Posterior vena cava (tissue), 2 donors: Measurements from ENCODE around the gene NCOA1. TPM values are rescaled to one million over a fixed set of nuclear protein-coding genes. Genes with fewer than 3 reads are reported as not detected.

Experiments used
- DNase-seq: peaks from one replicate; pipeline ENCODE4 v3.0.0-alpha.2; 2020; ENCODE audit warnings: low spot score
- intact Hi-C, 2 donors: fragments of 100-400 bp; cut with DNase I; formaldehyde crosslinking; loops; one replicate each; pipeline versions ENCODE4 v1.14.1 to v1.14.2; 2022 to 2023
- total RNA-seq, 2 donors: library from RNA; stranded (reverse); fragmentation: NEBNext Ultra II Directional; extraction: Animal tissue kit (Norgen Biotek cat#: 25700); gene quantifications; one replicate each; pipeline ENCODE4 v1.2.1, GENCODE V29; 2021
- donor health status: DM: yes; HTN: yes; CAD: no.
- donor health status: DM: yes; HTN: yes; CAD: no.

NCOA1 gene
- total RNA-seq, 2 donors from 2014 or later = 43.0 to 43.3 TPM

DNA sequence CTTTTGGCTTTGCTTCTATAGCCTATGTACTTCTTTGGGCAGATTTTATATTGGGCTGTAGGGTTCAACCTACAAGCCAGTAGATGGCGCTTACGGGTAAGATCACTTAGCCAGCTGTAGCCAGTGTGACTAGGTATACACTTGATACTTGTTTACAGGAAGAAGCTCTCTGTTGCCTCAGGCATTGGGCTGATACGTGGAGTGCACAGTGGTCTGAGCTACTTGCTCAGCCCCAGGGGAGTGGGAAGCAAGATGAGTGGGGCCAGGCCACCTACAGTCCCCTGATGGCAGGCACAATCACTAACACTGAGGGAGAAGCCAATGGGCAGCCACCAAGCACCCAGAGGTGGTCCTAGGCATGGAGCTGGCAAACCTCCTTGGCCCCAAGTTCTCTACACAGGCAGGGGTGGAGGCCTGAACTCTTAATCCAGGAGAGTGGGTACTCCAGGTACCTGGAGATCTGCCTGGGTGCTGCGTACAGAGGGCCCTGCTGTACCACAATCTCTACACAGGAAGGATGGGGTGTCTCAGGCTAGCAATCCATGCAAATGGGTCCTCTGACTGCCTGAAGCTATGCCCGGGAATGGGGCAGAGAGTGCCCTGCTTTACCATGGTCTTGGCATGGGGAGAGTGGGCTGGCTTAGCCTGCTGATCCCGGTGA, 122.2 kb downstream of the NCOA1 start:
- intact Hi-C loops = no loop called here
- DNase-seq = no peak

DNA sequence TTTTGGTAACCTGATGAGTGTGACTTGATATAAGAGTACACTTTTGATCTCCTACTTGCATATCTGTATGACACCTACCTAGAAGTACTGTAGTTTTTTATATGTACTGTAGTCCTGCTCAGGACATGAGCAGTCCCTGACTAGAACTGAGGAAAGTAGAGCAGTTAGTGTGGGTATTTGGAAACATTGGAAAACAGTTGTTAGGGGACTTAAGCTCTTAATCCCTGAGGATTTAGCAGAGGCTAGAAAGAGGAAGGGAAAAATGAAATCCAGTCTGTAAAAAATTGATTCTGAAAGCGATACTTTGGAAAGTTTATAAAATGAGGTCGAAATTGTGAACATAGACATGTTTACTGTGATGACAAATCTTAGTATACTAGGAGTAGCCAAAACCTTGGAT, 125.6 kb downstream of the NCOA1 start:
- no peak for DNase-seq
- intact Hi-C loops = no loop called here

DNA sequence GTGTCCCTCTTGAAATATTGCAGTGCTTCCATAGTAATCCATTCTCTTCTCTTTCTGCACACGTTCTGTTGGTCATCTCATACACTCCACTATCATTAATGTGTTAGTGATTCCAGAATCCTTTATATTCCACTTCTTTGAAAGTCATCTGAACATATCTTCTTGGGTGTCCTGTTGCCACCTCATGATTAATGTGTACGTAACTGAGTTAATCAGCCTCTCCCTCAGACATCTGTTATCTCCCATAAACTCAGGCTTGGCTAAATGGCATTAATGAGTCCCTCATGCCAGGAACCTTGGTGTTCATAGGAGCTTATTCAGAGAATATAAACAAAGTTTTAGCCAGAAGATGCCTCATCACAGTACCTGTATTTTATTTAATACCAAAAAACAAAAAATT, 126.4 kb downstream of the NCOA1 start:
- DNase-seq = no peak
- intact Hi-C loops = no loop called here

DNA sequence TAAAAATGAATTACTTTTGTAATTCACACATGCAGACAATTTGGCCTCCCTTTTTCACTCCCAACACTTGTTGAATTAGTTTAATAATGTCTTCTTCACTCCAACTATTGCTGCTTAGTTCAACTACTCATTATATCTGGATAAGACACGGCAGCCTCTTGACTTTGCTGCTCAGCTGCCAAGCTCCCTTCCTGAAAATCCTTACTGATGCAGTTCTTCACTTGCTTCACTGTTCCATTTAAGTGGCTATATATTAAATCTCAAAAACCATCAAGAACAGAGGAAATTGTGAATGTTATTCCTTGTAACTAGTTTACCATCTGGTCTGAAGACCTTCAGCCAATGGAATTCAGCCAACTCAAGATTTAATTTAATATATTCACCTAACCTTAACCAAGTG, 127.1 kb downstream of the NCOA1 start:
- no peak for DNase-seq
- intact Hi-C loops = no loop called here

DNA sequence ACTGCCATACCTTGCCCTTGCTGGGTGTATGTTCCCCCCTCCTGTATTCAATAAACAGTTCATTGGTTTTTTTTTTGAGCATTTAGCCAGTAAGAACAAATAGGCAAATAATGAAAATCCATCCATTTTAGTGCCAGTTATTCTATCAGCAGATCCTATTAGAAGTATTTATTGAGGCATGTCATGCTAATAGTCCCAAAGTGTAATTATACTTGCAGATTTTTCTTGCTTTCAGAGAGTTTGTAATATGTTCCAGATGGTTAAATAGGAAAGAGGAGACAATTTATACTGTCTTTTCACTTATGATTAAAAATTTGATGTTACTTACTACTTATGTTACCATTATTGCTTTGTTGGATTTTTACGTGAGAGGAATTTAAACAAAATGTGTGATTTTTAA, 127.6 kb downstream of the NCOA1 start:
- intact Hi-C loops = no loop called here
- DNase-seq = no peak

DNA sequence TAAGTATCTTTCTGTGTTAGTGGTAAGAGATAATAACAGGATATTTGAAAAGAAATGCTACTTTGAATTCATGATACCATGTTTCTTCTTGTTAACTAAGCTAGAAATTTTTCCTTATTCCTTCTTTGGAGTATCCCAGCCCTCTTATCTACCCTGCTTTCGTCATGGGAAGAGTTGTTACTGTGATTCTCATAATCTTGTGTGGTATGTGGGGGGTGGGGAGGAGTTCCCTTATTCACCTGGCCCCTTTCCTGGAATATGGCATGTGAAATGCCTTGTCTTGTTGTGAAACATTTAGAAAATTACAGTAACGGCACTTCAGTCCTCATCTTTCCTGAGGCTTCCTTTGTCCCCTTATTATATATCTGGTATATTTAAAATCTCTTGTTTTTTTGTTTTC, 129.9 kb downstream of the NCOA1 start:
- intact Hi-C loops = no loop called here
- DNase-seq = no peak

DNA sequence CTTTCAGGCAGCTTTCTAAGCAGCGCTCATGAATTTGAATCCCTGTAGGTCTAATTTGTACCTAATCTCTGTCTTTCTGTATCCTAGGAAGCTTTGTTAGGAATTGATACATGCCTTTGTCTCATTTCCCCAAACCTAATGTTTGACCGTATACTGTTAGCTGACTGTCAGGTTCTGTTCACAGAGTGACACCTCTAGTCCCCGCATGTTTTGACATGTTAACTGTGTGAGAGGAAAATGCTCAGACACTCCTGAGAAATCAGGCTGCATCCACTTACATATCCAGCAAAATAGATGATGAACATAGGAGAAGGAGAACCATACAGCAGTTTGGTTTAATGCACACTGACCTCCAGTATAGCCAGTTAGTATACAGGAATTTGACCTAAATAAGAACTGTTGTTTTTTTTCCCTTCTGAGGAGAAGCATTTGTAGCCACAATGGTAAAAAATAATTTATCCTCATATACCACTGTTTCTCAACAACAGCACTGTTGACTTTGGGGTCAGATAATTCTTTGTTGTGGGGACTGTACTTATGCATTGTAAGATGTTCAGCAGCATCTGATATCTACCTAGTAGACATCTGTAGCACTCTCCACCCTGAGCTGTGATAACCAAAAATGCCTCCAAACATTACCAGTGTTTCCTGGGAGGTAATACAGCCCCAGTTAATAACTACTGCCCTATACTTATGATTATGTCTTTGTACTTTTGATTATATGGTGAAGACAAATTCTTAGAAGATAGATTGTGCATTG, 130.9 kb downstream of the NCOA1 start:
- DNase-seq = no peak
- intact Hi-C loops = no loop called here

DNA sequence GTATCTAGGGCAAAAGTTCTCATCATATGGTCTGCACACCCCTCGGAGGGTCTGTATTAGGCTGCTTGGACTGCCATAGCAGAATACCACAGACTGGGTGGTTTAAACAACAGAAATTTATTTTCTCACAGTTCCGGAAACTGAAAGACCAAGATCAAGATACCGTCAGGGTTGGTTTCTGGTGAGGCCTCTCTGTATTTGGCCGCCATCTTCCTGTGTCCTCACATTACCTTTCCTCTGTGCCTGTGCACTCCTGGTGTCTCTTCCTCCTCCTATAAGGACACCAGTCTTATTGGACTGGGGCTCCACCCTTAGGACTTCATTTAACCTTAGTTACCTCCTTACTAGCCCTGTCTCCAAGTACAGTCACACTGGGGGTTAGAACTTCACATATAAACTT, 132.5 kb downstream of the NCOA1 start:
- intact Hi-C loops = no loop called here
- DNase-seq = no peak

DNA sequence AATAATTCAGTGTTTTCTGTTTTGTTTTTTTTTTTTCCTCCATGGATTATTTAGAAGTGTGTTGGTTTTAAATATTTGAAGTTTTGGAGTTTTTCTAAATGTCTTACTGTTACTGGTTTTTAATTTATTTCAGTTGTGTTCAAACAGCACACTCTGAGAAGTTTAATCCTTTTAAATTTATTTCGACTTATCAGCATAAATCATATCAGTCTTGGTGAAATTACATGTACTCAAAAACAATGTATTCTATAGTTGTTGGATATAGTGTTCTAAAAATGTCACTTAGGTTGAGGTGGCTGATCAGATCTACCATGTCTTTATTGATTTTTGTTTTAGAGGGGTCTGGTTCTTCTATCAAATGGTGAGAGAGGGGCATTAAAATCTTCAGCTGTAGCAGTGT, 134.7 kb downstream of the NCOA1 start:
- intact Hi-C loops = no loop called here
- no peak for DNase-seq

DNA sequence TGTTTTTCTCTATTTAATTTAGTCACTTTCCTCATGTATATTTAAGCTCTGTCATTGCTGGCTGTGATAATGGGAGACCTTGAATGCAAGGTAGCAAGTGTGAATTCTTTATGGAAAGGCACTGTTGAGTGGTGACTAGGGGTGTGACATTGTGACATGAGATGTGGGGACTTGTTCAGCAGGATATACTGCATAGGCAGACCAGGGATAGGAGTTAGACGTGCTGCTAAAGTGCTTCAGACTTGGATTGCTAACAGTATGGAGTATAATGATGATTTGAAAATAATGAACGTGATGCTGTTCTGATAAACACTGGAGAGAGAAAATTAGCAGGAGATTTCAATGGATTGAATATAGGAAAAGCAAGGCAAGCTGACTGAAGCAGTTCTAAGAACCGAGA, 135.1 kb downstream of the NCOA1 start:
- DNase-seq = no peak
- intact Hi-C loops = no loop called here

DNA sequence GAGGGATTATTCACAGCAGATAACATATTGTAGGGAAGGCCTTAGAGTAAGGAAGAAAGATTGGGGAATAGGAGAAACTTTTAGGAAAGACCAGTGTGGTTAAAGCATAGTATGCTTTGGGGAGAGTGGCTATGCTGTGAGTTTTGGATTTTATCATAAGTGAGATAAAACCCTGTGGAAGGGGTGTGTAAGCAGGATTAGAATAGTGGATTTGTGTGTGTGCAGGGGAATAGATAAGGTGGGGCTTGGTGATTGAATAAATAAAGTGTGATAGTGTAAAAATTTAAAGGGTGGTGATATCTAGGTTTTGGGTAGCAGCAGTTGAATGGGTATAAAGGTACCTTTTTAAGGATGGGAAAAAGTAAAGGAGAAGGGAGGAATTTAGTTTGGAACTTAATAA, 137.7 kb downstream of the NCOA1 start:
- DNase-seq = no peak
- intact Hi-C loops = no loop called here

DNA sequence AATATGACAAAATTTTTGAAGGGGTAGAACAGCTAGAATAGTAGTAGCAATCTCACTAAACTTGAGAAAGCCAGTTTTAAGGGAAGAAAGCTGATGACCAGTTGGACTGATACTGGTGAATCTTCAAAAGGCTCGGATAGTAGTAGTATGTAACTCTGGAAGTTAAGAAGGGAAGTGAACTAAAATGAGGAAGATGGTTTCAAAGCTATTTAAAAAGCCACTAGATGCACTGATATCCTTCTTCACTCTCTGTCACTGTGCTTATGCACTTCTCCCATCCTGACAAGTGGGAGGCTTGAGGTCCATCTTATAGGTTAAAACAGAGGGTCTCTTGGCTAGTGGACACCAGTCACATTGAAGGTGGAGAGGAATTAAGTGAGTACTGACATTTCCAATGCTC, 141.1 kb downstream of the NCOA1 start:
- intact Hi-C loops = no loop called here
- DNase-seq = no peak

DNA sequence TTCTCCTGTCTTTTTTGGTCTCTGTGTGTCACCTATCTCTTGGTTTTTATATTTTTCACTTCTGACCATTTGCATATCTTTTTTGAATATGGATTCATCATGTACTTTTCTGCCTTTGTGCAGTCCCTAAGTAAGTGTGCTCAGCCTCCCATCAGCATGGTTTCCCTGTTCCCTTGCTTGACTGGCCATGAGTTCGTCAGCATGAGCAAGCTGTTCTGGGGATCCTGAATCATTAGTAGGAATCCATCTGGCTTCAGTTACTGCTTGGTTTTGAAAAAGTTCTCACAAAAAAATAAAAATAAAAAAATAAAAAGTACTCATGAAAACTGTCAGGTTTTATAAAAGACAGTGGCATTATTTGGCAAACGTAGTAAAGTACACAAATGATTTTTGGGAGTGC, 144.1 kb downstream of the NCOA1 start:
- DNase-seq = no peak
- intact Hi-C loops = no loop called here

DNA sequence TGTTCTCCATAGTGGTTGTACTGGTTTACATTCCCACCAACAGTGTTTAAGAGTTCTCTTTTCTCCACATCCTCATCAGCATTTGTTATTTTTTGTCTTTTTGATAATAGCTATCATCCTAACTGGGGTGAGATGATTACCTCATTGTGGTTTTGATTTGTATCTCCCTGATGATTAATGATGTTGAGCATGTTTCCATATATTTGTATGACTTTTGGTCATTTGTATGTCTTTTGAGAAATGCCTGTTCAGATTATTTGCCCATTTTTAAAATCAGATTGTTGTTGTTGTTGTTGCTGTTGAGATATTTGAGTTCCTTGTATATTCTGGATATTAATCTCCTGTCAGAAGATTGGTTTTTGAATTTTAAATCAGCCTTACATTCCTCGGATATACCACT, 147.5 kb downstream of the NCOA1 start:
- intact Hi-C loops = no loop called here
- no peak for DNase-seq

DNA sequence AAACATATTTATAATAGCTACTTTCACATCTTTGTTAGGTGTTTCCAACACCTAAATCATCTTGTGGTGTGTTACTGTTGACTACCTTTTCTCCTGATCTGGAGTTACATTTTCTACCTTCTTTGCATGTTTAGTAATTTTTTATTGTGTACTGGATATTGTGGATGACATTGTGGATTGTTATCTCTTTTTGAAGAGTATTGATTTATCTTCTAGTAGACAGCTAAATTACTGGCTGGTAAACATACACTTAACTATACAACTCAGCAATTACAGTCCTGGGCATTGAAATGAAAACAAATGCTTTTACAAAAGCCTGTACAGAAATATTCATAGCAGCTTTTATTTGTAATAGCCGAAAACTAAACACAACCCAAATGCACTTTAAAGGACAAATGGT, 151.3 kb downstream of the NCOA1 start:
- intact Hi-C loops = no loop called here
- DNase-seq = no peak

DNA sequence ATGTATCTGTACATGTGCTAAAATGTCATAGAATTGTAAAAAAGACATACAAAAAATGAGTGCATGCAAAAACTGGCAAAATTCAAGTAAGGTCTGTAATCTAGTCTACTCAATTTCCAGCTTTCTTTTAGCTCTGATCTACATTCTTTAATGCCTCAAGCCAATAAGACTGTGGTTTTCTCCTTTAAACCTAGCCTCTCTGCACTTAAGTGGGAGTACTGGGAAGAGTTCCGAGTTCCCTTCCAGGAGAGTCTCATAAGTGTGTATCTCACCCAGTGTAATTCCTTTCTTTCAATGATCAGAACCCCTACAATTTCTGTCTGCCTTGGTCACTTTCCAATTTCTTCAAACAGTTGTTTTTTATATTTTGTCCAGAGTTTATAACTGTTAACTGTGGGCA, 152.0 kb downstream of the NCOA1 start:
- no peak for DNase-seq
- intact Hi-C loops = no loop called here

DNA sequence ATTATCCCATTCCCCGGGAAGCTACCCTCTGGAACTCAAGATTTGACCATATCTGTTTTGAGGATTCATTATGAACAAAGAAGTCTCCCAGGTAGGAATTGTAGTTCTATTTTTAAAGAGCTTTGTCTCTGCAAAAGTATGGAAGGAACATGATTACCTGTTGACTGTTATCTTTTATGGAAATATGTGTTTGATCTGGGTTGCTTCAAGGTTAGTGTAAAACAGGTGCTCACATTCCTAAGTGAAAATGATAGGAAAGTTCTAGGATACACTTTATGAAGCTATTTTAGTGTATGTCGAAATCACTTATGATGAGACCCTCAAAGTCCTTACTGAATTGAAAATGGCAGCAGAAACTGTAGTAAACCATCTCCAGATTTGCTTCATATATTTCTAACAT, 153.0 kb downstream of the NCOA1 start:
- DNase-seq = no peak
- intact Hi-C loops = no loop called here

DNA sequence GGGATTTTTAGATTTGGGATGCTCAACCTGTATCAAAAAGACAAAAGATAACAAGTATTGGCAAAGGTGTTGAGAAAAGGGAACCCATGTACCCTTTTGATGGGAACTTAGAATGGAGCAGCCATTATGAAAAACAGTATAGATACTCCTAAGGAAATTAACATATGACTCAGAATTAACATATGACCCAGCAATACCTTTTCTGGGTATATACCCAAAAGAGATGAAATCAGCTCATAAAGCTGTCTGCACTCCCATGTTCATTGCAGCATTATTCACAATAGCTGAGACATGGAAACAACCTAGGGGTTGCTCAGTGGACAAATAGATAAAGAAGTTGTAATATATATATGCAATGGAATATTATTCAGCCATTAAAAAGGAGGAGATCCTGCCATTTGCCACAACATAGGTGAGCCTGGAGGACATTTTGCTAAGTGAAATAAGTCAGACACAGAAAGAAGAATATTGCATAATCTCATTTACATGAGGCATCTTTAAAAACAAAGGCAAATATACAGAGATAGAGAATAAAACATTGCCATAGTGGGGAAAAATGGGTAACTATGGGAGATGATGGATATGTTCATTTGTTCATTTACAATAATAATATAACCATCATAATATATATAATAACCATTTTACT, 160.1 kb downstream of the NCOA1 start:
- intact Hi-C loops = no loop called here
- DNase-seq = no peak

DNA sequence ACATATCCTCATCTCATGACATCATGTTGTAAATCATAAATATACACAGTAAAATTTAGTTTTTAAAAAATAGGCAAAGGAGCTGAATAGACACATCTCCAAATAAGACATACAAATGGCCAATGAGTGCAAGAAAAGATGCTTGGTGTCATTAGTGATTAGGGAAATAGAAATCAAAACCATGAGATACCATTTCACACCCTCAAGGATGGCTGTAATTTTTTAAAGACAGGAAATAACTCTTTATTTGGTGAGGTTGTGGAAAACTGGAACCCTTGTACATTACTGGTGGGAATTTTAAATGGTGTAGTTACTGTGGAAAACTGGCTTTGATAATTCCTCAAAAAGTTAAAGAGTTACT, 160.6 kb downstream of the NCOA1 start:
- DNase-seq = no peak
- intact Hi-C loops = no loop called here

DNA sequence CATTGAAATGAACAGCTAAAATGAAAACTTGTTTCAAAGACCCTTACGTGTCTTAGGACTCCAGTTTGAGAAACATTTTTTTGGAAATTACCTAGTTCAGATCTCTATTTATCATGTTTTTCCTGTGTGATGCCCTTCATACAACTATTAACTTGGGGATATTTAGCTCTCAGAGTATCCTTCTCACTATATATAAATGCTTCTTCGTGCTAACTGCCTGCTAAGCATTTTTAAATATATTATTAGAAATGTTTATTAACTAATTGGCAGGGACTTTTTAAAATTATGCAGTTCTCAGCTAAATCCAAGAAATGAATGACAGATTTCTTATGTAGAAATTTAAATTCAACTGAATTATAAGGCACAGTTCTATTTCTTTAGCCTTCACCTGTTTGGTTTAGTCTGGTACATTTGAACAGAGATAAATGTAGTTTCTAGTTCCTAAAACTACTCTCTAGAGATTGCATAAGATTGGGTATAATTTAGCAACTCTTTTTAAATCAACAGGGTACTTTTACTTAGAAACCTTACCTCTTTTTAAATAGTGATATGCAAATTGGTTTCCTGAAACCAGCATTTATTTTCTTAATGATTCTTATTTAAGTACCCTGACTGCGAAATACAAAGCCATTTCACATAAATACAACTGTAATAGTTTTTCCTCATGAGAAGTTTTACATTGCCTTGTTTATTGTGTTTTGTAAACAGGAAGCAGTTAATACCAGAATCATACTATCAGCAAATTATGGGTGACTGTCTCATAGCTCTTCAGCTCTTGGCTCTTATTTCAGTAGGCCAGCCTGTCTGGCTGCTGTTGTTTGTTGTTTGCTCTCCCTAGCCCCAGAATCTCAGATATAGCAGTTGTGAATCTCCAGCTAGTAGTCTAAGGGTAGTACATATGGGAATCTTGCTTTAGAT, 161.5 kb downstream of the NCOA1 start:
- intact Hi-C loops = no loop called here

More for the DNA sequence above, 161.5 kb downstream of the NCOA1 start:
- DNase-seq = no peak
